Stimulated activated CD8-positive, alpha-beta memory T cell treated with anti-CD3 and anti-CD28 coated beads, Interleukin-12 subunit alpha, Interleukin-12 subunit beta, amount 100 ng/mL, for 4 hours (primary cell): ENCODE measurements around the gene APOBEC3C.
A peak's percentile ranks its signal among the peaks of the same experiment; 100 is the strongest.
"Not testable (repeated sequence)": the region's sequence is repeated elsewhere in the genome, so short reads cannot be mapped to it uniquely, and the experiment has no call there.

Experiments
- DNase-seq: peaks from one replicate; pipeline ENCODE4 v3.0.0-alpha.2; 2020; ENCODE audit warnings: low read depth

The APOBEC3C gene

GRCh38 chr22:38981992-38982927 is 31.8 kb upstream of the APOBEC3C start, which contains the start of gene APOBEC3B:
APOBEC3B (plus strand) TSS chr22:38982347; CDS start chr22:38982454, 107 bp downstream.
- DNase-seq = peak; percentile 59

DNA sequence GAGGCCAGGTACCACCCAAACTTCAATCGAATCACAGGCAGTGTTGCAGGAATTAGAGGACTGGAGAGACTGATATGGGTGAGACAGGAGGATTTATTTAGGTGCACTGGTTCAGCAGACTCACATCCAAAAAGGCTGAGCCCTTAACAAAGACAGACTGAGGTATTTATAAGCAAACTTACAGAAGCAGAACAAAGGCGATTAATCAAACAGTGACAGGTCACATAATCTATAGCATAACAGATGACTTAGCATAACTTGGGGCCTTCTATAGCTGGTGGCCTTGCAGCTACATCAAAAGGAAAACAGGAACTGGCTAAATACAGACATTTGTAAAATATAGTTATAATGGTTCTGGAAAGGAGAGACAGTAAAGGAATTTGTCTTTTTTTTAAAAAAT is 29.8 kb upstream of the APOBEC3C start:
- DNase-seq = no peak

- peak; percentile 62 for DNase-seq
Measured at GRCh38 chr22:38984784-38985757, 29.0 kb upstream of the APOBEC3C start.

DNA sequence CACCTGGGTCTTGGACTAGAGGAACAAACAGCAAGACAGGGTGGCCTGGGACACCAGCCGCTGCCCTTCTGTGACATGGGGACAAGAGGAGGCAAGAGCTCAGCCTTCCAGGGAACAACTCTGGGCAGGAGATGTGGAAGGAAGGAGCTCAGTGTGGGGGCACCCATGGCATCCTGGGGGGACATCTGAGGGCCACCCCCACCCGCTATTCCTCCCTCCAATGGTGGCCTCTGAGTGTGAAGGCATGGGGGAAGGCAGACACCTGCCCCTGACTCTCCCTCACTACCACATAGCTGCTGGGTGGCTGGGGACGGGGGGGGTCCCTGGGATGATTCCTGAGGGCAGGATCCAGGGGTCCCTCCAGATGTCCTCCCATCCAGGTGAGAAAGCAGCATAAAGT is 27.4 kb upstream of the APOBEC3C start:
- DNase-seq = no peak

DNA sequence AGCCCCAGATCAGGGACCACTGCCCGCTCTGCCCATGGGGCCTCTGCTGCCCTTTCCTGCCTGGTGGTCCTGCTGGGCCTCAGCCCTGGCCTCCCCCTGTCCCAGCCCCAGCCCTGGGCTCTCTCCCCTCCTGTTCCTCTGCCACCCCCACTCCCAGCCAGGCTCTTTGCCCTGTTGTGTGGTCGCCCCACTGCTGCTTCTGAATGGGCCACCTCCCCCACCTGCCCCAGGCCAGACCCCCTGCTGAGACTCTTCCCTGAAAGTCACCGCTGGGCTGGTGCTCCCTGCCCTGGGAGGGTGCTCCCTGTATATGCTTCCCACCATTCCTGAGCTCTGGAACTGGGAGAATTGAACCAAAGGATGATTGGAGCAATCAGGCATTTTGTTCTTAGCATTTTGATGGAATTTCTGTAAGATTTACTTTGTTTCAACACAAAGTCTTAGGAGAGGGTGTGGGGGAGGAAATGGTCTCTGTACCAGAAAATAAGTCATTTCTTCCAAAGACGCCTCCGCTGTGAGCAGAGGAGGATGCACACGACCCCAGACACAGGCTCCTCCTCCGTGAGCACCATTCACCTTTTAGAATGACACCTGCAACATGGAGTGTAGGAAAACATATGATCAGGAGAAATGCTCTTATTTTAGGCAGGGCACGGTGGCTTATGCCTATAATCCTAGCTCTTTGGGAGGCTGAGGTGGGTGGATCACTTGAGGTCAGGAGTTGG is 26.7 kb upstream of the APOBEC3C start:
- DNase-seq = no peak

DNA sequence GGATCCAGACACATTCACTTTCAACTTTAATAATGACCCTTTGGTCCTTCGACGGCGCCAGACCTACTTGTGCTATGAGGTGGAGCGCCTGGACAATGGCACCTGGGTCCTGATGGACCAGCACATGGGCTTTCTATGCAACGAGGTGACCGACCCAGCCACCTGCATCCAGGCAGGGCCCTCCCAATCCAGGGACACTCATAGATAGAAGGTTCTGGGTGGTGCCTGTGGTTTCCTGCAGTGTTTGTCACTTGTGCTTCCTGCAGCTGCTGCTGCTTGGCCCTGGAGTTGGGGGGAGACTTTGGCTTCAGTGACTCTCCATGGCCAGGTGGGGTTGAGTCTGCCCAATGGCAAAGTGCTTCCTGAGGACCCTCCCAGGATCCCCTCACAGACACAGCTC is 24.6 kb upstream of the APOBEC3C start:
- no peak for DNase-seq

GRCh38 chr22:38992871-38993371 is 21.1 kb upstream of the APOBEC3C start:
- not testable (repeated sequence) for DNase-seq

DNA sequence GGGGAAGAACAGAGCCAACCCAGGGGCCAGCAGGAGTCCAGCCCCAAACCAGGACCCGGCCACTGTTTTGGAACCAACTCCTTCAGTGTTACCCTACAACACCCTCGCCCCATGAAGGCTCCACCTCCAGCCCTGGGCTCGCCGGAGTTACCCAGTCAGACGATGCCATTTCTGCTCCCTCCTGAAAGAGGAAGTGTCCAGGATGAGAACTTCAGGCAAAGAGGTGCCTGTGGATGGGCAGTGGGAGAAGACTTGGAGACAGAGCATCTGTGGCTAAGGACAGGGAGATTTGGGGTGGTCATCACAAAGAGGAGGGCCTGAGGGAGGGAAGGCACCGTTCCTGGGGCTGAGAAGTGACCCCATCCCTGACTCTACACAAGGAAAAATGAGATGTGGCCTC is 18.0 kb upstream of the APOBEC3C start:
- no peak for DNase-seq

GRCh38 chr22:38997518-38997917 is 16.5 kb upstream of the APOBEC3C start:
- DNase-seq = no peak

DNA sequence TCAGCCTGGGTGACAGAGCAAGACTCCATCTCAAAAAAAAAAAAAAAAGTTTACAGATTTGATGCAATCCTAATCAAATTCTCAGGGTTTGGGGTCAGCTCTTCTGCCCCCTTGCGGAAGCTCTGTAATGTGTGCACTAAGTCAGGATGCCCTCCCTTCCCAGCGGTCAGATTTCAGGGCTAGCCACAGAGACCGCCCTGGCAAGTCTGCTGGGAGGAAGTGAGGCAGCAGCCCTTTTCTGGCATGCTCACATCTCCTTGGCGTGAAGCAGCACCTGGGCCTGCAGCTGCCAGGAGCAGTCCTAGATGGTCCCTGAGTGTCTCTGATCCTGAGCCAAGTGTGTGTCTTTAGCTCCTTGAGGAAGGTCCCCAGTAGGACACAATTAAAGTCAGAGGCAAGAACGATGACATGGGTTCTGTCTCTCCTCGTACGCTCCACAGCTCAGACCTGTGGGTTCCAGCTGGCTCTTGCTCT is 10.9 kb upstream of the APOBEC3C start:
- peak; percentile 48 for DNase-seq

DNA sequence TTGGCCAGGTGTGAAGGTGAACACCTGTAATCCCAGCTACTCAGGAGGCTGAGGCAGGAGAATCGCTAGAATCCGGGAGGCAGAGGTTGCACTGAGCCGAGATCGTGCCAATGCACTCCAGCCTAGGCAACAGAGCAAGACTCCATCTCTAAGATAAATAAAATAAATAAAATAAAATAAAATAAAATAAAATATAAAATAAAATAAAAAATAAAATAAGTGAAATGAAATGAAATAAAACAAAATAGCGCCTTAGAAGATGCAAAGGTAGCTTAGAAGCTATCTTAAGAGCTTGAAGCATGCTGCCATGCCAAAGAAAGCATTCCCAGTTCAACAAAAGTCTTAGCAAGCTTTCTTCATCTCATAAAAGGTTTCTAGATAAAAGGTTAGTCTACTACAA is 6.9 kb upstream of the APOBEC3C start:
- DNase-seq = no peak

DNA sequence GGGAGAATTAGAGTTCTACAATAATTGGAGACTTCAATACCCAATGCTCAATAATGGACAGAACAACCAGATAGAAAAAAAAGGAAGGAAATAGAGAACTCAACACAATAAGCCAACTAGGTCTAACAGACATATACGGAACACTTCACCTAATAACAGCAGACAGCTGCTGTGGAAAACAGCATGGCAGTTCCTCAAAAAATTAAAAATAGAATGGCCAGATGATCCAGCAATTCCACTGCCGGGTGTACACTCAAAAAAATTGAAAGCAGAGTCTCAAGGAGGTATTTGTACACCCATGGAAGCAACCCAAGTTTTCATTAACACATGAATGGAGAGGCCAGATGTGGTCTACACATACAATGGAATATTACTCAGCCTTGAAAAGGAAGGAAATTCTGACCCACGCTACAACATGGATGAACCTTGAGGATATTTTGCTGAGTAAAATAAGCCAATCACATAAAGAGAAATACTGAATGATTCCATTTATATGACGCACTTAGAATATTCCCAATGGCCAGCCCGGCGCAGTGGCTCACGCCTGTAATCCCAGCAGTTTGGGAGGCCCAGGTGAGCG is 5.7 kb upstream of the APOBEC3C start:
- not testable (repeated sequence) for DNase-seq

GRCh38 chr22:39010946-39011345 is 3.1 kb upstream of the APOBEC3C start:
- no peak for DNase-seq

DNA sequence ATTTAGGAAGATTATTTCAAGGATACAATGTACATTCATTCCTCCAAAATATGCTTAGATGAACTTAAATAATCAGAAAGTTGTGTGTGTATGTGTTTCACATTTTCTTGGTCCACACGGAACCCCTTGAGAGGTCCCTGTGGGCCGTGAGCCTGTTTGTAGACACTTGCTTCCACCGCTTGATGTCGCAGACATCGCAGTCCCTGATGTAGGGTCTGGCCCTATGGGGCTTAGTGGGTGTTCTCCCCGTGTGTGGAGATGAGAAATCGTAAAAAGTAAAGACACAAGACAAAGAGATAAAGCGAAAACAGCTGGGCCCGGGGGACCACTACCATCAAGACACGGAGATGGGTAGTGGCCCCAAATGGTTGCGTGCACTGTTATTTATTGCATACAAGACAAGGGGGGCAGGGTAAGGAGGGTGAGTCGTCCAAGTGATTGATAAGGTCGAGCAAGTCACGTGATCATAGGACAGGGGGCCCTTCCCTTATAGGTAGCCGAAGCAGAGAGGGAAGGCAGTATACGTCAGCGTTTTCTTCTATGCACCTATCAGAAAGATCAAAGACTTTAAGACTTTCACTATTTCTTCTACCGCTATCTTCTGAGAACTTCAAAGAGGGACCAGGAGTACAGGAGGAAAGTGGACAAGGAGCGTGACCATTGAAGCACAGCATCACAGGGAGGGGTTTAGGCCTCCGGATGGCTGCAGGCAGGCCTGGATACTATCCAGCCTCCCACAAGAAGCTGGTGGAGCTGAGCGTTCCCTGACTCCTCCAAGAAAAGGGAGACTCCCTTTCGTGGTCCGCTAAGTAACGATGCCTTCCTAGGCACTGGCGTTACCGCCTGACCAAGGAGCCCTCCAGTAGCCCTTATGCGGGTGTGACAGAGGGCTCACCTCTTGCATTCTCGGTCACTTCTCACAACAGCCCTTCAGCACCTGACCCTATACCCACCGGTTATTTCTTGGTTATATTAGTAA is 1.2 kb upstream of the APOBEC3C start:
- DNase-seq = no peak

DNA sequence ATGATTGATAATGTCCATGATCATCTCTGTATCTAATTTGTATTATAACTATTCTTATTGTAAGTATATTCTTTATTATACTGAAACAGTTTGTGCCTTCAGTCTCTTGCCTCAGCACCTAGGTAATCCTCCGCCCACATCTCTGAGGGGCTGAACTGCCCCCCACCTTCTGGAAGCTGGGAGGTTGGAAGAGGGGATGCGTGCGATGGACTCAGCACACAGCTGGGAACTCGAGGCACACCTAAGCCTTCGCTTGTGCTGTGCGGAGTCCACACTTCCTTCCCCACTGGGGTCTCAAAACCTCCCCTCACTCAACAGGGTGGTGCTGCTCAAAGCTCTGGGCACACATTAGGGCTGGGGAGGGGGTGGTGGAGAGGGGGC is 506 bp upstream of the APOBEC3C start:
- DNase-seq = not testable (repeated sequence)

- not testable (repeated sequence) for DNase-seq
Measured at GRCh38 chr22:39014723-39015121, 665 bp downstream of the APOBEC3C start.

GRCh38 chr22:39016592-39016991 is 2.5 kb downstream of the APOBEC3C start:
- DNase-seq = no peak

DNA sequence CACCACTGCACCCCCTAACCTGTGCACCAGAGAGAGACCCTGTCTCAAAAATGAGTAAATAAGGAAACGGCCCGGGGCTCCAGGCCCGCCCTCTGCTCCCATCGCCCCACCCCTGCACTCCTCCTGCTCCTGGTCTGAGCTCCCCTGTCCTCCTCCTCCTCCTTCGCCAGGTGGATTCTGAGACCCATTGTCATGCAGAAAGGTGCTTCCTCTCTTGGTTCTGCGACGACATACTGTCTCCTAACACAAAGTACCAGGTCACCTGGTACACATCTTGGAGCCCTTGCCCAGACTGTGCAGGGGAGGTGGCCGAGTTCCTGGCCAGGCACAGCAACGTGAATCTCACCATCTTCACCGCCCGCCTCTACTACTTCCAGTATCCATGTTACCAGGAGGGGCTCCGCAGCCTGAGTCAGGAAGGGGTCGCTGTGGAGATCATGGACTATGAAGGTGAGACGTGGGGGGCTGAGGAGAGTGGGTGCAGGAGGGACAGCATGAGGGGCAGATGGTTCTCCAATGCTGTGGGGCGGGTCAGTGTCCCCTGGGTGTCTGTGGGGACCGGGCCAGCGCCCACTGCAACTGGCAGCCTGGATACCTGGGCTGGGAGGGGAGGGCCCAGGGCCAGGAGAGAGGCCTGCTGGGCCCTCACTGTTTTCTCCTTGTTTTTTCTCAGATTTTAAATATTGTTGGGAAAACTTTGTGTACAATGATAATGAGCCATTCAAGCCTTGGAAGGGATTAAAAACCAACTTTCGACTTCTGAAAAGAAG is 3.7 kb downstream of the APOBEC3C start:
- DNase-seq = no peak

DNA sequence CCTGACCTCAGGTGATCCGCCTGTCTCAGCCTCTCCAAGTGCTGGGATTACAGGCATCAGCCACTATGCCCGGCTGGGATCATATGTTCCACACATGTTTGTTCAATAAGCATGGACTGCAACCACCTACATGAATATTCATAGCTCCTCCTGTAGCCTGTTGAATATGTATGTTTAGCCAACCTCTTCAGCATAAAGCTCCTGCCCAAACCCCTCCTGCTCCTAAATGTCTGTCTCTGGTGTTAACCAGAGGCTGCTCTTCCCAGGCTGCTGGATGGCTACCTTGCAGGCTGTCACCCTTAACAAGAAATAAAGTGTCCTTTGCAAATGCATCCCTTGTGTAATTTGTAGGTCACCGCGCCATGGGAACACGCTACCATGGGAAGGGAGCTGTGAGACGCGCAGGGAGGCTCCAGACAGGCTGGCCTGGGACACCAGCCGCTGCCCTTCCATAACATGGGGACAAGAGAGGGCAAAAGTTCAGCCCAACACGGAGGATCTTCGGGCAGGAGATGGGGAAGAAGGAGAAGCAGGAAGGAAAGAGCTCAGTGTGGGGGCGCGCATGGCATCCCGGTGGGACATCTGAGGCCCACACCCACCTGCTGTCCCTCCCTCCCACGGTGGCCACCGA is 6.1 kb downstream of the APOBEC3C start:
- DNase-seq = not testable (repeated sequence)
